ENCODE measurements around the gene PPP3CA. TPM values are rescaled to one million over a fixed set of nuclear protein-coding genes. Genes with fewer than 3 reads are reported as not detected.

PPP3CA gene
- total RNA-seq, 6 experiments from 2014 or later: 12.1 to 14.5 (median 13.1) TPM

DNA sequence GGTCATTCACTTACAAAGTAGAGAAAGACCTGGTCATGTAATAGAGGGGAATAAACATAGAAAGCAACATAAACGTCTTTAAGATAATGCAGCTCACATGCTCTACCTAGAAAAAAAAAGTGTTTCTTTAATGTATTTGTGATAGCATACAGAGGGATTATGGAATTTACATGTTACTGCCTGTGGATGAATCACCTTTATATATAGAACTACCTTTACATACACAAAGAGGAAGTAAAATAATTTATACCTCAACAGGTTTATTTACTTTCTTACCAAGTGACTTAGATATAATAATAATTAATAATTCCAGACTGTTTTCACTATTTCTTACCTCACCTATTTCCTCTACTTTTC lies 81.5 kb downstream of the PPP3CA start:
- TF ChIP-seq POLR2A (IDR thresholded peaks at IDR 0.05): no peak
- TF ChIP-seq, protein P1, sequence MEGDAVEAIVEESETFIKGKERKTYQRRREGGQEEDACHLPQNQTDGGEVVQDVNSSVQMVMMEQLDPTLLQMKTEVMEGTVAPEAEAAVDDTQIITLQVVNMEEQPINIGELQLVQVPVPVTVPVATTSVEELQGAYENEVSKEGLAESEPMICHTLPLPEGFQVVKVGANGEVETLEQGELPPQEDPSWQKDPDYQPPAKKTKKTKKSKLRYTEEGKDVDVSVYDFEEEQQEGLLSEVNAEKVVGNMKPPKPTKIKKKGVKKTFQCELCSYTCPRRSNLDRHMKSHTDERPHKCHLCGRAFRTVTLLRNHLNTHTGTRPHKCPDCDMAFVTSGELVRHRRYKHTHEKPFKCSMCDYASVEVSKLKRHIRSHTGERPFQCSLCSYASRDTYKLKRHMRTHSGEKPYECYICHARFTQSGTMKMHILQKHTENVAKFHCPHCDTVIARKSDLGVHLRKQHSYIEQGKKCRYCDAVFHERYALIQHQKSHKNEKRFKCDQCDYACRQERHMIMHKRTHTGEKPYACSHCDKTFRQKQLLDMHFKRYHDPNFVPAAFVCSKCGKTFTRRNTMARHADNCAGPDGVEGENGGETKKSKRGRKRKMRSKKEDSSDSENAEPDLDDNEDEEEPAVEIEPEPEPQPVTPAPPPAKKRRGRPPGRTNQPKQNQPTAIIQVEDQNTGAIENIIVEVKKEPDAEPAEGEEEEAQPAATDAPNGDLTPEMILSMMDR (IDR thresholded peaks at IDR 0.05): no peak
- Histone ChIP-seq H3K36me3 (no peaks in the 10 kb centered on the region), H3K4me1 (no peaks in the 10 kb centered on the region), H3K4me3 (no peak overlapping the region), H3K9me3 (no peaks in the 10 kb centered on the region), H3K27ac (no peak overlapping the region), H3K27me3 (no peaks in the 10 kb centered on the region)
- WGBS (ENCODE audit: insufficient coverage, low coverage, low lambda C conversion rate, missing lambda C conversion rate): 26% methylated on average over 1 of the region's 1 CpG
- ATAC-seq: no peak
- intact Hi-C loops (cut with DNase I): no loop called here
- DNase-seq: no peak

DNA sequence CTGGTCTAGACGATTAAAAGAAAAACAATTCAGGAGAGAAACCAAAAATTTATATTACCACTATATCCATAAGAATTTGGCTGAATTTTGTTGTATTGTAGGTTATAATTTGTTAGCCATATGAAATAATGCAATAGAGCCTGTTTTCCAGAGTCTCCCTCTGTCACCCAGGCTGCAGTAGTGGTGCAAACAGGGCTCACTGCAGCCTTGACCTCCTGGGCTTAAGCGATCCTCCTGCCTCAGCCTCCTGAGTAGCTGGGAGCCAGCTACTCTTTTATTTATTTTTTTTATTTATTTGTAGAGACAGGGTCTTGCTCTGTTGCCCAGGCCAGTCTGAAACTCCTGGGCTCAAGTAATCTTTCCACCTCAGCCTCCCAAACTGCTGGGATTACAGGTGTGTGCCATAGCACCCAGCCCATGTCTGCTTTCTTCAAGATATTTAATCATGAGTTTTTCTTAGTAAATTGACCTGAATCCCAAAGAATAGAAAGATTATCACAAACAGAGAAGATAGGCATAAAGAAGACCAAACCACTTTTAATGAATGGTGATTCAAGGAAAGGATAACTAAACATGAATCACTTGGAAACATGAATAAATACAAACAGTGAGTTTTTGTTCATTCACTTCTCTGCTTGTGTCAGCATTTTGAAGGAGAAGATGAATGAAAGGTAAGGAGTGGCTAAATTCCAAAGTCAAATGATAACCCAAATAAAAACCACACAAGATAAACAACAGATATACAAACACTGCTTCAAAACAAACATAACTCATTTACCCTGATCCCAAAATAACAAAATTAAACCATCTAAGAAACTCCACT lies 82.1 kb downstream of the PPP3CA start:
- DNase-seq: no peak
- TF ChIP-seq, protein P1 (IDR thresholded peaks at IDR 0.05): no peak
- TF ChIP-seq POLR2A (IDR thresholded peaks at IDR 0.05): no peak
- peak in 2 of 4 donors; percentile 17 to 32 for ATAC-seq
- no peaks in the 10 kb centered on the region for H3K4me1 ChIP-seq
- no peak overlapping the region for H3K27ac ChIP-seq
- no peaks in the 10 kb centered on the region for H3K27me3 ChIP-seq
- no peaks in the 10 kb centered on the region for H3K9me3 ChIP-seq
- no peaks in the 10 kb centered on the region for H3K36me3 ChIP-seq
- intact Hi-C loops (cut with DNase I): no loop called here
- WGBS (ENCODE audit: insufficient coverage, low coverage, low lambda C conversion rate, missing lambda C conversion rate): 69% methylated on average over 2 of the region's 2 CpGs
- H3K4me3 ChIP-seq: no peak overlapping the region

DNA sequence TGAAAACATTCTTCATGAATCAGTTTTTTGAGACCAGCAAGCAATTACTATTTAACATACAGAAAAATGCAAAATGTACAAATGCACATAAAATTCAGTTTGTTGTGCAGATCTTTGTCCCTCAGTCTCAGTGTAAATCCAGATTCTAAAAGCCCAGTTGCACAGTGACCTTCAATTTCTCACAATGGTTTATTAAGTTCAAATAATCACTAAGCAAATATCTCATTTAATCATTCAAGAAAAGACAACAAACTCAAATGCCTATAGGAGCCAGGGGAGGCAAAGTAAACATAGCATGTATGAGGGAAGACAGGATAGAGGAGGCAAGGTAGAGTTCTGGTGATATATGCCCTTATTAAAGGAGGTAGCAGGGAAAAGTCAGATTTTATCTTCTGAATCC lies 82.8 kb downstream of the PPP3CA start:
- TF ChIP-seq, protein P1 (IDR thresholded peaks at IDR 0.05): no peak
- TF ChIP-seq POLR2A (IDR thresholded peaks at IDR 0.05): no peak
- Histone ChIP-seq H3K9me3 (no peaks in the 10 kb centered on the region), H3K36me3 (no peaks in the 10 kb centered on the region), H3K27me3 (no peaks in the 10 kb centered on the region), H3K4me3 (no peak overlapping the region), H3K27ac (no peak overlapping the region), H3K4me1 (no peaks in the 10 kb centered on the region)
- ATAC-seq (no peak), DNase-seq (no peak)
- intact Hi-C loops (cut with DNase I): no loop called here

DNA sequence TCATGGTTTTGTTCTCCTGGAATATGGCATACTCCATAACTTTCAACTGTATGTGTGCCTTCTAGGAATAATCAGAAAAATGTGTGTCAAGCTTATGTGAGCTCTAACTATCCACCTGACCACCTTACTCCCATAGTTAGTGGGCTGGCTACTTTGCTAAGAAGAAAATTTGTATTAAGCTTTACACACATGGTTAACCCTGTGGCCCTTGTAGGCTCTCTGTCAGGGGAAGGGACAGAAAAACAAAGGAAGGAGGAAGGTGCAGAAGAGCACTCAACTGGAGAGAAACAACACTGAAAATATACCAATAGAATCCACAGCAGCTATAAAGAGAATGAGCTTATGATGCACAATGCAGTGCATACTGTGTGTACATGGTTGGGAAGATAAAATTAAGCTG lies 84.6 kb downstream of the PPP3CA start:
- intact Hi-C loops (cut with DNase I): no loop called here
- TF ChIP-seq, protein P1 (IDR thresholded peaks at IDR 0.05): no peak
- no peak for TF ChIP-seq POLR2A (IDR thresholded peaks at IDR 0.05)
- no peaks in the 10 kb centered on the region for H3K4me1 ChIP-seq
- H3K9me3 ChIP-seq: no peaks in the 10 kb centered on the region
- H3K36me3 ChIP-seq: no peaks in the 10 kb centered on the region
- DNase-seq: no peak
- H3K27me3 ChIP-seq: no peaks in the 10 kb centered on the region
- no peak overlapping the region for H3K27ac ChIP-seq
- no peak overlapping the region for H3K4me3 ChIP-seq
- ATAC-seq: no peak

DNA sequence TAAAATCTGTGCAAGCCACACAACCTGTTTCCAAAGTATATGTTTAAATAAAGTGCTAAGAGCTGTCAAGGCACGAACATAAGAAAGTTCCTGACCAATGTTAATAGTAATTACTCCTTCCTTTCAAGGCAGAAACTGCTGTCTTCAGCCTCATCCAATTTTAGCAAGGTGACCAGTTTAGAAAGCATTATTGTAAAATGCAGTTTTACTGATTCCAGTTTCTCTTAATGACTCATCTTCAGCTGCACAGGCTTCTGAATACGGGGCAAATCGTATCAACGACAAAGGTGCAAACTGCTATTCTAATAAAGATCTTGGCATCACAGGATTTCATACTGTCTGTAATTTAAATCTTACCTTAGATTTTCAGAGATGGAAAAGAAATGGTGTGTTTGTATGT lies 87.5 kb downstream of the PPP3CA start:
- H3K4me3 ChIP-seq: no peak overlapping the region
- no peaks in the 10 kb centered on the region for H3K36me3 ChIP-seq
- H3K27ac ChIP-seq: no peak overlapping the region
- ATAC-seq (peak in 1 of 4 donors; percentile 34), DNase-seq (no peak)
- H3K4me1 ChIP-seq: peaks cover 0 to 10% (median 0%) of the 10 kb centered on the region in 4 donors
- intact Hi-C loops (cut with DNase I): no loop called here
- H3K27me3 ChIP-seq: no peaks in the 10 kb centered on the region
- 63% methylated on average over 4 of the region's 4 CpGs for WGBS (ENCODE audit: insufficient coverage, low coverage, low lambda C conversion rate, missing lambda C conversion rate)
- no peaks in the 10 kb centered on the region for H3K9me3 ChIP-seq
- TF ChIP-seq POLR2A (IDR thresholded peaks at IDR 0.05): no peak
- TF ChIP-seq, protein P1 (IDR thresholded peaks at IDR 0.05): no peak

All from right lobe of liver (tissue), 6 donors.